Neural cell (in vitro differentiated cells): ENCODE measurements around the gene PITX1. TPM values are rescaled to one million over a fixed set of nuclear protein-coding genes. Genes with fewer than 3 reads are reported as not detected.

Experiments
- H2AFZ ChIP-seq: fragments of 200-600, 300-800 bp; sonication (generic), shearing (Covaris generic); 2 replicates; pipeline ENCODE4 v1.6.0; 2014; ENCODE audit warnings: low read depth, mild to moderate bottlenecking, antibody characterized with exemption, low read length, moderate library complexity
- H3F3A ChIP-seq: fragments of 200-600 bp; shearing (Covaris generic); 2 replicates; pipeline ENCODE4 v1.6.1; 2016; ENCODE audit warnings: mild to moderate bottlenecking, moderate library complexity, mixed read lengths, antibody characterized with exemption, low read length; ENCODE audit not compliant: insufficient read depth, poor library complexity, severe bottlenecking
- H3K27ac ChIP-seq: fragments of 200-600, 300-800 bp; sonication (generic), shearing (Covaris generic); 2 replicates; pipeline ENCODE4 v1.5.1; 2014; ENCODE audit warnings: mild to moderate bottlenecking, low read length, moderate library complexity
- H3K27me3 ChIP-seq: fragments of 300-800, 200-600 bp; sonication (generic), shearing (Covaris generic); 2 replicates; pipeline ENCODE4 v1.6.0; 2014; ENCODE audit warnings: mild to moderate bottlenecking, low read depth, low read length, moderate library complexity; ENCODE audit not compliant: insufficient read depth
- H3K36me3 ChIP-seq: fragments of 300-800, 200-600 bp; sonication (generic), shearing (Covaris generic); 2 replicates; pipeline ENCODE4 v1.5.1; 2014; ENCODE audit warnings: mild to moderate bottlenecking, antibody characterized with exemption, low read length, moderate library complexity; ENCODE audit not compliant: insufficient read depth
- H3K4me2 ChIP-seq: fragments of 300-800, 200-600 bp; sonication (generic), shearing (Covaris generic); 2 replicates; pipeline ENCODE4 v1.6.0; 2014; ENCODE audit warnings: mild to moderate bottlenecking, low read length
- H3K4me3 ChIP-seq: fragments of 300-800, 200-600 bp; sonication (generic), shearing (Covaris generic); 2 replicates; pipeline ENCODE4 v1.5.1; 2014; ENCODE audit warnings: mild to moderate bottlenecking, low read length, moderate library complexity
- H3K79me2 ChIP-seq: fragments of 200-600 bp; shearing (Covaris generic); replicated peaks from 2 replicates; pipeline ENCODE4 v1.6.0; 2014; ENCODE audit warnings: mild to moderate bottlenecking, low read length, moderate library complexity; ENCODE audit not compliant: insufficient read depth
- H3K9ac ChIP-seq: fragments of 300-800, 200-600 bp; sonication (generic), shearing (Covaris generic); 2 replicates; pipeline ENCODE4 v1.6.1; 2016; ENCODE audit warnings: mild to moderate bottlenecking, low read length, mixed read lengths
- H3K9me2 ChIP-seq: fragments of 200-600 bp; shearing (Covaris generic); 2 replicates; pipeline ENCODE4 v1.6.1; 2016; ENCODE audit warnings: mild to moderate bottlenecking, low read length, mixed read lengths; ENCODE audit not compliant: insufficient read depth
- H3K9me3 ChIP-seq: fragments of 200-600, 300-800 bp; sonication (generic), shearing (Covaris generic); 2 replicates; pipeline ENCODE4 v1.6.1; 2016; ENCODE audit warnings: mild to moderate bottlenecking, mixed run types, low read length, moderate library complexity, mixed read lengths
- H4K20me1 ChIP-seq: fragments of 200-600 bp; shearing (Covaris generic); 2 replicates; pipeline ENCODE4 v1.6.1; 2016; ENCODE audit warnings: mild to moderate bottlenecking, mixed run types; ENCODE audit not compliant: insufficient read depth
- EP300 ChIP-seq: fragments of 450-650 bp; conservative IDR thresholded peaks from 2 replicates; pipeline ENCODE4 v1.6.1; 2014; ENCODE audit warnings: antibody characterized with exemption, mild to moderate bottlenecking, moderate library complexity; ENCODE audit not compliant: poor library complexity, severe bottlenecking
- EZH2 ChIP-seq: fragments of 200-600, 300-800 bp; shearing (Covaris generic), sonication (generic); IDR thresholded peaks from 2 replicates; pipeline ENCODE4 v1.6.1; 2014; ENCODE audit warnings: antibody characterized with exemption, low read length, borderline replicate concordance, mild to moderate bottlenecking; ENCODE audit not compliant: insufficient read depth, poor library complexity, severe bottlenecking
- MXI1 ChIP-seq: fragments of 450-650 bp; conservative IDR thresholded peaks from 2 replicates; pipeline ENCODE4 v1.6.1; 2014; ENCODE audit warnings: antibody characterized with exemption, mild to moderate bottlenecking; ENCODE audit not compliant: poor library complexity, severe bottlenecking
- POLR2AphosphoS5 ChIP-seq: IDR thresholded peaks from 2 replicates; pipeline ENCODE4 v1.6.1; 2012
- RAD21 ChIP-seq: fragments of 450-650 bp; conservative IDR thresholded peaks from 2 replicates; pipeline ENCODE4 v1.6.1; 2014; ENCODE audit warnings: antibody characterized with exemption, mild to moderate bottlenecking, moderate library complexity
- SMC3 ChIP-seq: fragments of 450-650 bp; conservative IDR thresholded peaks from 2 replicates; pipeline ENCODE4 v1.6.1; 2014; ENCODE audit warnings: antibody characterized with exemption, mild to moderate bottlenecking, moderate library complexity; ENCODE audit not compliant: poor library complexity
- TAF1 ChIP-seq: IDR thresholded peaks from 2 replicates; pipeline ENCODE4 v1.6.1; 2012; ENCODE audit warnings: low read depth
- polyA plus RNA-seq: library from polyadenylated mRNA; depleted of rRNA; stranded (reverse); fragments of >200 nt; gene quantifications from 2 replicates; pipeline ENCODE4 v1.2.3, GENCODE V29; 2014
- TF ChIP-seq, protein P1 (sequence below): IDR thresholded peaks from 2 replicates; pipeline ENCODE4 v1.6.1; 2012; ENCODE audit warnings: borderline replicate concordance
- TF ChIP-seq, protein P2 (sequence below): fragments of 450-650 bp; IDR thresholded peaks from 2 replicates; pipeline ENCODE4 v1.5.1; 2014; ENCODE audit warnings: antibody characterized with exemption, mild to moderate bottlenecking, moderate library complexity; ENCODE audit not compliant: poor library complexity, severe bottlenecking

The PITX1 gene
- polyA plus RNA-seq, 1 donor from 2014 or later, result not detected

- no peak overlapping the region for H2AFZ ChIP-seq
- H3K79me2 ChIP-seq, result no peaks in the 10 kb centered on the region
- H3K27ac ChIP-seq, result no peak overlapping the region
- no peaks in the 10 kb centered on the region for H3K36me3 ChIP-seq
- TF ChIP-seq EZH2 (no peak), RAD21 (no peak), TAF1 (no peak), POLR2AphosphoS5 (no peak), SMC3 (no peak), MXI1 (no peak), EP300 (no peak)
- TF ChIP-seq, protein P1, sequence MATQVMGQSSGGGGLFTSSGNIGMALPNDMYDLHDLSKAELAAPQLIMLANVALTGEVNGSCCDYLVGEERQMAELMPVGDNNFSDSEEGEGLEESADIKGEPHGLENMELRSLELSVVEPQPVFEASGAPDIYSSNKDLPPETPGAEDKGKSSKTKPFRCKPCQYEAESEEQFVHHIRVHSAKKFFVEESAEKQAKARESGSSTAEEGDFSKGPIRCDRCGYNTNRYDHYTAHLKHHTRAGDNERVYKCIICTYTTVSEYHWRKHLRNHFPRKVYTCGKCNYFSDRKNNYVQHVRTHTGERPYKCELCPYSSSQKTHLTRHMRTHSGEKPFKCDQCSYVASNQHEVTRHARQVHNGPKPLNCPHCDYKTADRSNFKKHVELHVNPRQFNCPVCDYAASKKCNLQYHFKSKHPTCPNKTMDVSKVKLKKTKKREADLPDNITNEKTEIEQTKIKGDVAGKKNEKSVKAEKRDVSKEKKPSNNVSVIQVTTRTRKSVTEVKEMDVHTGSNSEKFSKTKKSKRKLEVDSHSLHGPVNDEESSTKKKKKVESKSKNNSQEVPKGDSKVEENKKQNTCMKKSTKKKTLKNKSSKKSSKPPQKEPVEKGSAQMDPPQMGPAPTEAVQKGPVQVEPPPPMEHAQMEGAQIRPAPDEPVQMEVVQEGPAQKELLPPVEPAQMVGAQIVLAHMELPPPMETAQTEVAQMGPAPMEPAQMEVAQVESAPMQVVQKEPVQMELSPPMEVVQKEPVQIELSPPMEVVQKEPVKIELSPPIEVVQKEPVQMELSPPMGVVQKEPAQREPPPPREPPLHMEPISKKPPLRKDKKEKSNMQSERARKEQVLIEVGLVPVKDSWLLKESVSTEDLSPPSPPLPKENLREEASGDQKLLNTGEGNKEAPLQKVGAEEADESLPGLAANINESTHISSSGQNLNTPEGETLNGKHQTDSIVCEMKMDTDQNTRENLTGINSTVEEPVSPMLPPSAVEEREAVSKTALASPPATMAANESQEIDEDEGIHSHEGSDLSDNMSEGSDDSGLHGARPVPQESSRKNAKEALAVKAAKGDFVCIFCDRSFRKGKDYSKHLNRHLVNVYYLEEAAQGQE, result no peak
- TF ChIP-seq, protein P2, sequence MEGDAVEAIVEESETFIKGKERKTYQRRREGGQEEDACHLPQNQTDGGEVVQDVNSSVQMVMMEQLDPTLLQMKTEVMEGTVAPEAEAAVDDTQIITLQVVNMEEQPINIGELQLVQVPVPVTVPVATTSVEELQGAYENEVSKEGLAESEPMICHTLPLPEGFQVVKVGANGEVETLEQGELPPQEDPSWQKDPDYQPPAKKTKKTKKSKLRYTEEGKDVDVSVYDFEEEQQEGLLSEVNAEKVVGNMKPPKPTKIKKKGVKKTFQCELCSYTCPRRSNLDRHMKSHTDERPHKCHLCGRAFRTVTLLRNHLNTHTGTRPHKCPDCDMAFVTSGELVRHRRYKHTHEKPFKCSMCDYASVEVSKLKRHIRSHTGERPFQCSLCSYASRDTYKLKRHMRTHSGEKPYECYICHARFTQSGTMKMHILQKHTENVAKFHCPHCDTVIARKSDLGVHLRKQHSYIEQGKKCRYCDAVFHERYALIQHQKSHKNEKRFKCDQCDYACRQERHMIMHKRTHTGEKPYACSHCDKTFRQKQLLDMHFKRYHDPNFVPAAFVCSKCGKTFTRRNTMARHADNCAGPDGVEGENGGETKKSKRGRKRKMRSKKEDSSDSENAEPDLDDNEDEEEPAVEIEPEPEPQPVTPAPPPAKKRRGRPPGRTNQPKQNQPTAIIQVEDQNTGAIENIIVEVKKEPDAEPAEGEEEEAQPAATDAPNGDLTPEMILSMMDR, result no peak
- no peaks in the 10 kb centered on the region for H3F3A ChIP-seq
- no peaks in the 10 kb centered on the region for H3K9me3 ChIP-seq
- H4K20me1 ChIP-seq, result no peaks in the 10 kb centered on the region
- H3K4me2 ChIP-seq, result no peak overlapping the region
- H3K27me3 ChIP-seq, result no peaks in the 10 kb centered on the region
- no peak overlapping the region for H3K4me3 ChIP-seq
- no peaks in the 10 kb centered on the region for H3K9me2 ChIP-seq
- H3K9ac ChIP-seq, result no peak overlapping the region
Measured at GRCh38 chr5:135016861-135017290, 17.2 kb downstream of the PITX1 start.

- H3K9ac ChIP-seq, result no peak overlapping the region
- no peak overlapping the region for H2AFZ ChIP-seq
- TF ChIP-seq EP300 (no peak), EZH2 (no peak), SMC3 (no peak), TAF1 (no peak), MXI1 (no peak), RAD21 (no peak), POLR2AphosphoS5 (no peak)
- TF ChIP-seq, protein P1, result no peak
- TF ChIP-seq, protein P2, result no peak
Measured at GRCh38 chr5:135015942-135016341, 18.1 kb downstream of the PITX1 start.

More at GRCh38 chr5:135015942-135016341, 18.1 kb downstream of the PITX1 start:
- no peaks in the 10 kb centered on the region for H3K9me3 ChIP-seq
- no peak overlapping the region for H3K4me2 ChIP-seq
- no peaks in the 10 kb centered on the region for H3K27me3 ChIP-seq
- H3K27ac ChIP-seq, result no peak overlapping the region
- no peak overlapping the region for H3K4me3 ChIP-seq
- no peaks in the 10 kb centered on the region for H3F3A ChIP-seq
- no peaks in the 10 kb centered on the region for H4K20me1 ChIP-seq
- no peaks in the 10 kb centered on the region for H3K9me2 ChIP-seq
- H3K79me2 ChIP-seq, result no peaks in the 10 kb centered on the region
- H3K36me3 ChIP-seq, result no peaks in the 10 kb centered on the region
